ENCODE measurements around the gene PELI3.
"Not testable (repeated sequence)": the region's sequence is repeated elsewhere in the genome, so short reads cannot be mapped to it uniquely, and the experiment has no call there.

Gene PELI3, protein sequence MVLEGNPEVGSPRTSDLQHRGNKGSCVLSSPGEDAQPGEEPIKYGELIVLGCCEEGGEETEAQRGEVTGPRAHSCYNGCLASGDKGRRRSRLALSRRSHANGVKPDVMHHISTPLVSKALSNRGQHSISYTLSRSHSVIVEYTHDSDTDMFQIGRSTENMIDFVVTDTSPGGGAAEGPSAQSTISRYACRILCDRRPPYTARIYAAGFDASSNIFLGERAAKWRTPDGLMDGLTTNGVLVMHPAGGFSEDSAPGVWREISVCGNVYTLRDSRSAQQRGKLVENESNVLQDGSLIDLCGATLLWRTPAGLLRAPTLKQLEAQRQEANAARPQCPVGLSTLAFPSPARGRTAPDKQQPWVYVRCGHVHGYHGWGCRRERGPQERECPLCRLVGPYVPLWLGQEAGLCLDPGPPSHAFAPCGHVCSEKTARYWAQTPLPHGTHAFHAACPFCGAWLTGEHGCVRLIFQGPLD

DNA sequence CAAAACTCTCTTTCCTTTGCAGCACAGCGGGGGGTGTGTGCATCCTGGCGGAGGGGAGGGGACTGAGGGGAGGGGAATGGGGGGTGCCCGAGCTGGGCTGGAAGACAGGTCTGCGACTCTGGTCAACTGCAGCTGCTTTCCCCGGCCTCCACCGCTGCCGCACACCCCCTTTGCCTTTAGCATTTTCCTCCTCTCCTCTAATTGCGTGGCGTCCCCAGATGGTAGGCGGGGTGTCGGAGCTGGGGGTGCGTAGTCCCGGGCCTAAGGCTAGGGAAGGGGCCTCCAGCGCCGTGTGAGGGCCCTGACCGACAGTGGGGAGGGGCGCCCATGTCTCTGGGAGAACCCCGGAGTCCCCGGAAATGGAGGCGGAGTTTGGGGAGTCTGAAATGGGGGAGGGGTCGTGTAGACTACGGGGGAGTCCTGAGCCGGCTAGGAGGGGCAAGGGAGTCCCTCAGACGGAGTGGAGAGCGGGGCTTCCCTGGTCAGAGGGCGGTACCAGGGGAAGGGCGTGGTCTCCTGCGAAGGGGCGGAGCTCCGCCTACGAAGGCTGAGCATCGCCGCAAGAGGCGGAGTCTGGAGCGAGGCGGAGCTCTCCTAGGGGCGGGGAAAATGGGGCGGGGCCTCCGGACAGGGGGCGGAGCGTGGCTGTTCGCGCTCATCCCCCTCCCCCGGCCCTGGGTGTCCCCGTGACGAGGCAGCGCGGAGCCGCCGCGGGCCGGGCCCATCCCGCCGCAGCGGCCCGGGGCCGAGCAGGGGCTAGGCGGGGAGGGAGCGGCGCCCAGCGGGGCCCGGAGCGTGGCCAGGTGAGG lies at the start of gene PELI3:
Gene PELI3, plus strand, starts transcription at position 681 of the 809 bp plus-strand sequence. CDS start 1,224 bp downstream, outside the sequence.
- peak; percentile 91 to 92 for DNase-seq (ENCODE audit: low read depth in 2 of 2, low spot score in 1 of 2)

DNA sequence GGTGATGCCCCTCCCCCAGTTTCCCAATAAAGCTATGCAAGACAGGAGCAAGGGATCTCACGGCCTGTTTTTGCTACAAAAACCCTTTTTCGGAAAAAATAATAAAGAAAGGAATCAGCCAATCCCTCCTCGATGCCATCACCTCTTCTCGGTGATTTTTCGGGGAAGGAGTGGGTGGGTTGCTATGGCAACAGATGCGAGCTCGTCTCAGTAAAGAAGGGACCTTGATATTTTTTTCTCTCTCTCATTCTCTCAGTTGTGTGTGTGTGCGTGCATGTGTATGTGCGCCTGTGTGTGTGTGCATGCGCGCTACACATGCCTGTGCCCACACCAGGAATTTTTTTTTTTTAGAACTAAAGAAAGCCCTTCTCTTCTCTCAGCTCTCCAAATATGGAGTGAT lies 49.7 kb upstream of the PELI3 start:
- DNase-seq (ENCODE audit: low read depth in 2 of 2, low spot score in 1 of 2) = no peak

DNA sequence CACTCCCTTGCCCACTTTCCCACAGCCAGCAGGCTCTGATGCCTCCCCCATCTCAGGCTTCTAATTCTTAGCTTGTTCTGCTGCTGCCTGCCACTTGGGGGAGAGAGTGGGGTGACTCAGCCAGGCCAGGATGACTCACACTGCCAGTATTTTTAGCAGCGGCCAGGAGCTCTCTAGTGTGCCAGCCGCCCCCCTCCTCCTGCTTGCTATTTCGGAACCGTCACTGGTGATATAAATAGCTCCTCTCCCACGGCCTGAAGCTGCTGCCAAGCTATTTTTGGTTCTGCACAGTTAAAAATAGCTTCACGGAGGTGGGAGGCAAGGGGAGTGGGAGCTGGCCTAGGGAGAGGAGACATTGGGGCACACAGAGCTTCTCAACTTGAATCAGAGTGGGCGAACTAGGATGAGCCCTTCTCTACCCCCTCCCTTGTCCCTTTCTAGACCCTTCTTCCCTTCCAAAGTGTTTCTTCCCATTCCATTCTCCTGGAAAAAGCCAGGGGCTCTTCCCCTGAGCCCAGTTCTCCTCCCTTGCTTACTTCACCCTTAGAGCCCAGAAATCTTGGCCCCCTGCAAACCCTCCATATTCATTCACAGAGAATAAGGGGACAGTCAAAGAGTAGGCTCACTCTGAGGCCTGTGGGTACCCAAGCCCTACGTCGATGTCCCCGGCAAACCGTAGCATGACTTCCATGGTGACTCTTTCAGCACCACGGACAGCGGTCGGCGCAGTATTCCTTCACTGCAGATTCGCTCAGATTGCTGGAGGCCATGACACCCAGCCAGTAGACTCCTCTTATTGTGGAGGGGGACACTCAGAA lies 48.3 kb upstream of the PELI3 start:
- DNase-seq (ENCODE audit: low read depth in 2 of 2, low spot score in 1 of 2) = peak in 1 of 2 donors; percentile 17

DNA sequence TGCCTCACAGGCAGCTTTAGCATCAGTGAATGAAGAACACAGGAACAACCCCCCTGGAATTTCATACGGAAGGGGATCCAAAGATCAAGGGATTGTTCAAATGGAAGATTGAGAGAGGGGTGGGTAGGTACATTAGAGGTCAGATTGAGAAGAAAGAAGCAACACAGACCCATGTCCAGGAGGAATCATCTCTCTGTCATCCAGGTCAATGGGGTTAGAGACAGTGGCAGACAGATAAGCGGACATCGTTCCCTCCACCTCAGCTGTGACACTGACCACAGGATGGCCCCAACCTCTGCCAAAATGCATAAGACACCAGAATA lies 47.8 kb upstream of the PELI3 start:
- no peak for DNase-seq (ENCODE audit: low read depth in 2 of 2, low spot score in 1 of 2)

DNA sequence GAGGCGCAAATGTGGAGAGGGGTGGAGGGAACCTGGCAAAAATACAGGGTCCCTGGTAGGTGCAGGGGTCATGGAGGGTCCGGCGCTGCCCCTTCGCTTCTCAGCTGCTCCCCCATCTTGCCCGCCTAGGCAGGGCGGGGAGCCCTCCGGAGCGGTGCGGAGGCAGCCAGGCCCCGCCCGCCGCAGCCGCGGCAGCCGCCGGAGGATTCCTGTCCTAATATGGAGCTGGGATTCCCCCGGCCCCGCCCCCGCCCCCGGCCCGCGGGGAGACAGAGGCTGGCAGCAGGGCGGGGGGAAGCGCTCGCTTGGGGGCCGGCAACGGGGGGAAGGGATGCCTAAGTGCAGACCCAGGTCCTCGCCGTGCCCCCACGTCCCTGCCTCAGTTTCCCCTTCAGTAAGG lies 46.9 kb upstream of the PELI3 start:
- no peak for DNase-seq (ENCODE audit: low read depth in 2 of 2, low spot score in 1 of 2)

DNA sequence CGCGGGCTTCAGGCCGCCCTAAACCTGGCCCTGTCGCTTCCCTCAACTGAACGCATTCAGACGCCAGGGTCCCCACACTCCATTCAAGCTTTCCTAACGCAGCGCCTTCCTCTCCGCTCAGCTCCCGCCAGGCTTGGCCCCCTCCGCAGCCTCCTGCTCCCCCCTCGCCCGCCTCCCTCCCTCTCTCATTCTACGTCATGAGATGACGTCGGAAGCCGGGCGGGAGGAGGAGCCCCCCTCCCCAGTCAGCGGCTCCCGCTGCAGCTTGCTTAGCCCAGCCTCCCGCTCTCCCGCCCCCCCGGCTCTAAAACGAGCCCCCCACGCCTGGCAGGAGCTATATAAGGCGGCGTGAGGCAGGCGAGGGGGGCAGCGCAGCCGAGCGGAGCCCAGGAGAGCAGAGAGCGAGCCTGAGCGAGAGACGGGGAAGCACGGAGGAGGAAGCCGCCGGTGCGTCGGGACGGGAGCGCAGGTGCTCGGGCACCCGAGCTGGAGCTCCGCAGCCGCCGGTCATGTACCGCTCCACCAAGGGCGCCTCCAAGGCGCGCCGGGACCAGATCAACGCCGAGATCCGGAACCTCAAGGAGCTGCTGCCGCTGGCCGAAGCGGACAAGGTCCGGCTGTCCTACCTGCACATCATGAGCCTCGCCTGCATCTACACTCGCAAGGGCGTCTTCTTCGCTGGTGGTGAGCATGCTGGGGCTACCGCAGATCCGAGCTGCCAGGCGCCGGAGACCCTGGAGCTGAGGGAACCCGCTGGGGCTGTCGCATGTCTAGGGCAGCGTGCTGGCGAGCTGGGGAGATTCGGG lies 45.8 kb upstream of the PELI3 start, which contains the start of gene NPAS4:
Gene NPAS4, plus strand, starts transcription at position 365 of the 806 bp plus-strand sequence. Its CDS starts 145 bp downstream, at position 510.
- DNase-seq (ENCODE audit: low read depth in 2 of 2, low spot score in 1 of 2) = no peak

DNA sequence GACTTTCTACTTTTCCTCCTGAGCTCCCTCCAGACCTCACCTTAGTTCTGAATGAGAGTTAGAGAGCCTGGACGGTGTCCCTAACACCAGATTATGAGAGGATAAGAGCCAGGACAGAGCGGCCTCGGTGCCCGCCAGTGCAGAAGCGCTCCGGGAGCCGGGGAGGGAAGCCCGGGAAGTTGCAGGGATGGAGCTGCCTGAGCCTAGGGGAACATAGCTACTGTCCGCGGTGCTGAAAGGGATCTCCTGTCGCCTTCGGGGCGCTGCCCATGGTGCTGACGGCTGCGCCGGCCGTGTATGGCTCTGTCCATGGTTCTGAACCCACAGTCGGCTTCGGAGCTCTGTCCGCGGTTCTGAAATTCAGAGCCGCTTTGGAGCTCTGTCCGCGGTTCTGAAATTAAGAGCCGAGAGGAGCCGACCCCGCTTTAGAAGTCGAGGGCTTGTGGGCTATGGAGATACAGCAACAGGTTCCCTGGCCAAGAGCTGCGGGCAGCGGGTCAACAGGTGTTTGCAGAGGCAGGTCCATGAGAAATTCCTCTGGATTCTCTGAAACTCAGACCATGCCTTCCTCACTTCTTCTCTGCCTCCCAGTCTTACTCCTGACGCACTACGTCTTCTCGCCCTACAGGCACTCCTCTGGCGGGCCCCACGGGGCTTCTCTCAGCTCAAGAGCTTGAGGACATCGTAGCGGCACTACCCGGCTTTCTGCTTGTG lies 45.1 kb upstream of the PELI3 start:
- DNase-seq (ENCODE audit: low read depth in 2 of 2, low spot score in 1 of 2) = peak; percentile 75 to 81

DNA sequence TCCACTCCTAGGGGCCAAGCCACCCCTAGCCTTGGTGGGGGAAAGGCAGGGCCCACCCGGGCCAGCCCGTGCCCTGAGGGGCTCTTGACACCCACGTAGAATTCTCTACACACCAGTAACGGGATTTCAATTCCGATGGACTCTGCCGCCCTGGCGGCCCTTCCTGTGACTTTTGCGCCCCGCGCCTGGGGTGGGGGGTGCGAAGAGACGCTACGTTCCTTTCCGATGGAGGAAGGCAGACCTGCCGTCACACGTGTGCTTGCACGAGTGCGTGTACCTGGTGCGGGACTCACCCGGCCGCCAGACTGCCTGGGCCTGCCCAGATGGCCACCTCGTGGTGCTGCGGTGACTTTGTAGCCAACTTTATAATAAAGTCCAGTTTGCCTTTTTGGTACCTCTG lies 40.4 kb upstream of the PELI3 start:
- no peak for DNase-seq (ENCODE audit: low read depth in 2 of 2, low spot score in 1 of 2)

DNA sequence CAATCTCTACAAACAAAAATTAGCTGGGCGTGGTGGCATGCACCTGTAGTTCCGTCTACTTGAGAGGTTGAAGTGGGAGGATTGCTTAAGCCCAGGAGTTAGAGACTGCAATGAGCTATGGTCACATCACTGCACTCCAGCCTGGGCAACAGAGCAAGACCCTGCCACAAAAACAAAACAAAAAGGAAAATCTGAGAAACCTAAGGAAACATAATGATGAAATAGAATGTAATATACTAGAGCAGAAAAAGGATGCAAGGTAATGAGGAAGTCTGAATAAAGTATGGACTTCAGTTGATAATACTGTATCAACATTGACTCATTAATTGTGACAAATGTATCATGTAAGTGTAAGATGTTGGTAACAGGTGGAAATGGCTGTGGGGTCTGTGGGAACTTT lies 37.8 kb upstream of the PELI3 start:
- no peak for DNase-seq (ENCODE audit: low read depth in 2 of 2, low spot score in 1 of 2)

DNA sequence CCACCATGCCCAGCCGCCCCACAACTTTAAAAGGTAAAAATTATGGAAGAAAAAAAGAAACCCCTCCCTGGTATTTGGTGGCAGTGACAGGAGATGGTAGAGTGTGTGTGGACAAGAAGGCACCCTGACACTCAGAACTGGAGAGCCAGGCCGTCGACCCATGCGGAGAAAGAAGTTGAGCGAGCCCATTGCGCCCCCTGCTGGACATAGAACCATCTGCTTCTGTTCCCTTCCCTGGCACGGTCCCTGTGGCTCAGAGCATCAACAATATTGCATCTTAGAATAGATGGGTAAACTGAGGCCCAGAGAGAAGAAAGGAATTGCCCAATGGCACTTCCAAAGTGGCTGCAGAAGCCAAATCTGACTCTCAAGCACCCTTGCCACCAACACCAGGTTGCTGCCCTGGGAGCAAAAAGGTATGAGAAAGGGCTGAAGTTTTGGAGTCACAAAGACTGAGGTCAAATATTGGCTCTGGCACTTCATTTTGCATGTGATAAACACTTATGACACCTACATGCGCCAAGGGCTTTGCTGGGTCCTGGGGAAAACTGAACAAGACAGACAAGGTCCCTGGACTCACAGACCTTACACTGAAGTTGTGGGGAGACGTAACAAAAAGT lies 36.6 kb upstream of the PELI3 start:
- peak; percentile 48 to 58 for DNase-seq (ENCODE audit: low read depth in 2 of 2, low spot score in 1 of 2)

DNA sequence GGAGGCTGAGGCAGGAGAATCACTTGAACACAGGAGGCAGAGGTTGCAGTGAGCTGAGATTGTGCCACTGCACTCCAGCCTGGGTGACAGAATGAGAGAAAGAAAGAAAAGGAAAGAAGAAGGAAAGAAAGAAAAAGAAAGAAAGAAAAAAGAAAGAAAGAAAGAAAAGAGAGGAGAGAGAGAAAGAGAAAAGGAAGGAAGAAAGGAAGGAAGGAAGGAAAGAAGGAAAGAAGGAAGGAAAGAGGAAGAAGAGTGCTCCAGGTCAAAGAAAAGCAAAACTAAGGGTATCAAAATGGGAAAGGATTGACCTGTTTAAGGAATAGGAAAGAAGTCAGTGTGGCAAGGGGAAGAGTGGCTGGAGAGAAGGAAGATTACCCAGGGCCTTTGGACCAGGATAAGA lies 35.4 kb upstream of the PELI3 start:
- not testable (repeated sequence) for DNase-seq (ENCODE audit: low read depth in 2 of 2, low spot score in 1 of 2)

DNA sequence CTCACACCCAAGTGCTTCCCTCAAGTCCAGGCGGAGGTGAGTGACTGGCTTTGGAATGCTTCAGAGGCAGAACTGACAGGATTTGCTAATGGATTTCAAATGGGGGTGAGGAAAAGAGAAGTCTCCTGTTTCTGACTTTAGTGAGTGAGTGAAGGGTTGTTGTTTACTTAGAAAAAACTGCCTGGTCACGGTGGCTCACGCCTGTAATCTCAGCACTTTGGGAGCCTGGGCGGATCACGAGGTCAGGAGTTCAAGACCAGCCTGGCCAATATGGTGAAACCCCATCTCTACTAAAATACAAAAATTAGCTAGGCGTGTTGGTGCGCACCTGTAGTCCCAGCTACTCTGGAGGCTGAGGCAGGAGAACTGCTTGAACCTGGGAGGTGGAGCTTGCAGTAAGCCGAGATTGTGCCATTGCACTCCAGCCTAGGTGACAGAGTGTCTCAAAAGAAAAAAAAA lies 34.8 kb upstream of the PELI3 start:
- DNase-seq (ENCODE audit: low read depth in 2 of 2, low spot score in 1 of 2) = not testable (repeated sequence)

DNA sequence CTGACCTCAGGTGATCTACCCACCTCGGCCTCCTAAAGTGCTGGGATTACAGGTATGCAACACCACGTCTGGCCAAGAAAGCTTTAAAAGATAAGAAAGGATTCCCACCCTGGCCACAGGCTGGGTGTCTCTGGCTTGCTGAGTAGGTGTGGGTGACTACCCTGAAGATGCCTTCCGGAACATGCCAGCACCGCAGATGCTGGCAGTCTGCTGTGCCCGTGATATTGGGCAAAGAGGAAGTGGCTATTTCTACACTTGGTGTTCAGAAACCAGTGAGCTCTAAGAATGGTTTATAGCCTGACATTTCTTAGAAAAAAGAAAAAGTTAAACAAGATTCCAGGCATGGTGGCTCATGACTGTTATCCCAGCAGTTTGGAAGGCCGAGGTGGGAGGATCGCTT lies 34.1 kb upstream of the PELI3 start:
- no peak for DNase-seq (ENCODE audit: low read depth in 2 of 2, low spot score in 1 of 2)

DNA sequence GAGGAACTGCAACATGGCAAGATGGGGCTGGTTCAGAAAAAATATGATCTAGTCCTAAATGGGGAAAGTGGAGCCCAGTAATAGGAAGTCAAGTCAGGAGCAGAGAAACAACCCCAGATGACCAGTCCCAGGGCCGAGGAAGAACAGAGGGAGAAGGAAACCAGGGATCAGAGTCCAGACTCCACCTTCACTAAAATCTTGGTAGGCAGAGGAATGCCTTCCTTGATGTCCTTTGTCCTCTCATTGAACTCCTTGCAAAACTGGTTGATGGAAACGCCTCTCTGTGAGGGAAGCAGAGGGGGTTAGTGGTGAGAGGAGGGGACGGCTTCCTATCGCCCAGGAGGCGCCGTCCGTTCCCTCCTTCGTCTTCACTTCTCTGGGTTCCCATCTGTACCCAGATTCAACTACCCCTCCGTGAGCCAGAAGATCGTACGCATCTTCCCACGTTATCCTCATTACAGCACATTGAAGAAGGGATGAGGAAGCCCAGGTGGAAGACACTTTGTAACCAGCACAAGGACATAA lies 28.7 kb upstream of the PELI3 start:
- DNase-seq (ENCODE audit: low read depth in 2 of 2, low spot score in 1 of 2) = no peak

DNA sequence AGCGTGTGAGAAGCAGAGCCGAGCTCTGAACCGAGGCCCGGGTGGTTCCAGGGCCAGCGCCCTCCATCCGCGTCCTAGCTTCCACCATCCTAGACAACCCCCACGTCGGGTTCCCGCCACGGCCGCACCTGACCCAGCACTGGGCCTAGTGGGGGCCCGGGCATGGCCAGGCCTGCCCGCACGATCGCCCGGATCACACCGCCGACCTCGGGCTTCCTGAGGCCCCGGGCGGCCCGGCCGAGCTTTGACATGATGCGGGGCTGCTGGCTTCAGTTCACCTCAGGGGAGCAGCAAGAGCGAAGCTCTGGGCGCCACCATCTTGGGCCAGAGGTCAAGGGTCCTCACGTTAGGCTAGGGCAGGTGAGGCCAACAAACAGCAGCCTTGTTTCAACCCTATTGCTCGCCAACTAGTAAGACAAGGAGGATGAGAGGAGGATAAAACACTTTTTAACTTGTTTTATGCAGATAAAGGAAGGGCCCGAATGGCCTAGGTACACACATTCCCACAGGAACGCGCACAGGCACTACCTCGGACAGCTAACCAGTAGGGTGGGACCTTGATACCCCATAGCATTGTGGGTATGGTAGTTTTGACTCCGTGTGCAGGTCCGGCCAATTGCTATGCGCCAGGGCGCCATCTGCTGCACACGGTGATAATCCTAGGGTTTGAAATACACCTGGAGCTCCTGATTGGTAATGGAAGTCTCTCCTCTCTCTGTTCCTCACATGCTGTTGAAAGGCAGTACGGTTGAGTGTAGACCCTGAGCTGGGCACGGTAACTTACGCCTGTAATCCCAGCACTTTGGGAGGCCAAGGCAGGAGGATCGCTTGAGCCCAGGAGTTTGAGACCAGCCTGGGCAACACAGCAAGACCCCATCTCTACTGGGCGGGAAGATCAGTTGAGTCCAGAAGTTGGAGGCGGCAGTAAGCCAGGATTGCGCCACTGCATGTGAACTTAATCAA lies 27.9 kb upstream of the PELI3 start, which contains the start of gene MRPL11:
Gene MRPL11, minus strand, starts transcription at position 345 of the 963 bp plus-strand sequence. Its CDS starts 94 bp downstream, at position 251.
- DNase-seq (ENCODE audit: low read depth in 2 of 2, low spot score in 1 of 2) = peak; percentile 52 to 71

DNA sequence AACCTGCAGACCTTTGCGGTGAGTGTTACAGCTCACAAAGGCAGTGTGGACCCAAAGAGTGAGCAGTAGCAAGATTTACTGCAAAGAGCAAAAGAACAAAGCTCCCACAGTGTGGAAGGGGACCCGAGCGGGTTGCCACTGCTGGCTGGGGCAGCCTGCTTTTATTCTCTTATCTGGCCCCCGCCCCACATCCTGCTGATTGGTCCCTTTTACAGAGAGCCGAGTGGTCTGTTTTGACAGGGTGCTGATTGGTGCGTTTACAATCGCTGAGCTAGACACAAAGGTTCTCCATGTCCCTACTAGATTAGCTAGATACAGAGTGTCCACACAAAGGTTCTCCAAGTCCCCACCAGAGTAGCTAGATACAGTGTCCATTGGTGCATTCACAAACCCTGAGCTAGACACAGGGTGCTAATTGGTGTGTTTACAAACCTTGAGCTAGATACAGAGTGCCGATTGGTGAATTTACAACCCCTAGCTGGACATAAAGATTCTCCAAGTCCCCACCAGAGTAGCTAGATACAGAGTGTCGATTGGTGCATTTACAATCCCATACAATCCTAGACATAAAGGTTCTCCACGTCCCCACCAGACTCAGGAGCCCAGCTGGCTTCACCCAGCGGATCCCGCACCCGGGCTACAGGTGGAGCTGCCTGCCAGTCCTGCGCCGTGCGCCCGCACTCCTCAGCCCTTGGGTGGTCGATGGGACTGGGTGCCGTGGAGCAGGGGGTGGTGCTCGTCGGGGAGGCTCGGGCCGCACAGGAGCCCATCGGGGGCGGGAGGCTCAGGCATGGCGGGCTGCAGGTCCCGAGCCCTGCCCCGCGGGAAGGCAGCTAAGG lies 26.4 kb upstream of the PELI3 start:
- not testable (repeated sequence) for DNase-seq (ENCODE audit: low read depth in 2 of 2, low spot score in 1 of 2)

DNA sequence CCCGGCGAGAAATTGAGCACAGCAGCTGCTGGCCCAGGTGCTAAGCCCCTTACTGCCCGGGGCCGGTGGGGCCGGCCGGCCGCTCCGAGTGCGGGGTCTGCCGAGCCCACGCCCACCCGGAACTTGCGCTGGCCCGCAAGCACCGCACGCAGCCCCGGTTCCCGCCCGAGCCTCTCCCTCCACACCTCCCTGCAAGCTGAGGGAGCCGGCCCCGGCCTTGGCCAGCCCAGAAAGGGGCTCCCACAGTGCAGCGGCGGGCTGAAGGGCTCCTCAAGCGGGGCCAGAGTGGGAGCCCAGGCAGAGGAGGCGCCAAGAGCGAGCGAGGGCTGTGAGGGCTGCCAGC lies 25.8 kb upstream of the PELI3 start:
- not testable (repeated sequence) for DNase-seq (ENCODE audit: low read depth in 2 of 2, low spot score in 1 of 2)

All from stimulated activated CD8-positive, alpha-beta memory T cell treated with anti-CD3 and anti-CD28 coated beads, Interleukin-4, amount 100 ng/mL, for 1 hour (primary cell).